ENCODE results near the gene MTMR2.

Gene MTMR2

DNA sequence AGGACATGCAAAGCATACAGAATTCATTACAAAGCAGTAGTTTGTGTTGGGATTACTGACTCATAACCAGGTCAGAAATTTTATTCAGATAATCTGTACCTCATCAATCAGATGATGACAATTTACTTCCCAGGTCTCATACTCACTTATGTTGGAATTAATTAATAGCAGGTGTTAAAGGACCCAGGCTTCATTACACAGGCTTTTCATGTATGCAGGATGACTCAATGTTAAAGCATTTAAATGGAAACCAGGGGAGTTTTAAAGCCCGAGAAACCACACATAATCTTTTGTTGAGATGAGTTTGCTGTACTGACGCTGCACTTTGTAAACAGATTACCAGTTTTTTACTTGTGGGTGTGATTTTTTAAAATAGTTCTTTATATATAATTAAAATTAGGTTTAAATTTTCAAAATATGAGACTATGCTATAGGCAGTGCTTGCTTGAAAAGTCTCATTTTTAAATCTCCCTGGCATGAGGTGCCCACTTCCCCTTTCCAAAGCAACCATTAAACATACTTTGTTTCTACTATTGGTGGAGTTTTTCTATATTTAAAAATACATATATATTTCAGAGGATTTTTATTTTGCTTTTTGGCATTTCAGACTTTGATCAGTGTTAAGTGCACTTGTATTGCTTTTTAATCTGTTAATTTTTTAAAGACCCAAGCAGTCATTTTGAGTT lies 92.6 kb downstream of the MTMR2 start:
- no peak overlapping the region for H3K27ac ChIP-seq

DNA sequence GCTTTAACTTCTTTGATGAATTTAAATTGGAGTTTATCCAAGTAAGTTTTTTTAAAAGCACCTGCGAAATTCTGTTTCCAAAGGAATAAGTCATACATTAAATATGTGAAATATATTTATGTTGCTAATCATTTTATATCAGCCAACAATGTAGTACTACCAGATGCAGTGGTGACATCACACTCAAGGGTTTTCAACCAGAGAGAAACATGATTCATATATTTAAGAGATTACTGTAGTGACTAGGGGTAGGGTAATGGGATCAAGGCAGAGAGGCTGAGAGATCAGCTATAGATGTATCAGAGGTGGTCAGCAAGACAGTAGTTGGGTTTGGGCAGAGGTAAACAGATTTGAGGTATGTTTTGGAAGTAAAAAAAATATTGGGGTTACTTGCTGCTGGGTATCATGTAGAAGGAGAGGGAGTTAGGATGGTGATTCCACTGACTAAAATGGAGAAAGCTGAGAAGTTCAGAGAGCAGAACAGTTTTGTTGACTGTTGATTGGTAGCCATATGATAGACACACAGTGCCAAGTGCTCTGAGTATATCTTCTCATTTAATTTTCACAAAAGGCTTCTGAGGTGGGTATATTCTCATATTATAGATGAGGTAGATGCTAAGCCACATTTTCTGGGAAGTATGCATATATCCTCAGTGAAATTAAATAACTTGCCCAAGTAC lies 94.2 kb downstream of the MTMR2 start:
- Histone ChIP-seq H3K27me3 (ENCODE audit: control insufficient read depth, insufficient read depth, low read length) (no peaks in the 10 kb centered on the region), H3K36me3 (ENCODE audit: control insufficient read depth, insufficient read depth, low read length) (no peaks in the 10 kb centered on the region), H3K9me3 (ENCODE audit: control insufficient read depth, low read length) (no peaks in the 10 kb centered on the region), H2AFZ (no peak overlapping the region), H3K4me2 (ENCODE audit: low read length) (no peak overlapping the region), H3K79me2 (no peaks in the 10 kb centered on the region), H3K4me1 (no peaks in the 10 kb centered on the region), H3K4me3 (ENCODE audit: low read depth, low read length) (no peak overlapping the region), H3K9ac (no peak overlapping the region), H3K27ac (no peak overlapping the region)
- TF ChIP-seq, protein P1, sequence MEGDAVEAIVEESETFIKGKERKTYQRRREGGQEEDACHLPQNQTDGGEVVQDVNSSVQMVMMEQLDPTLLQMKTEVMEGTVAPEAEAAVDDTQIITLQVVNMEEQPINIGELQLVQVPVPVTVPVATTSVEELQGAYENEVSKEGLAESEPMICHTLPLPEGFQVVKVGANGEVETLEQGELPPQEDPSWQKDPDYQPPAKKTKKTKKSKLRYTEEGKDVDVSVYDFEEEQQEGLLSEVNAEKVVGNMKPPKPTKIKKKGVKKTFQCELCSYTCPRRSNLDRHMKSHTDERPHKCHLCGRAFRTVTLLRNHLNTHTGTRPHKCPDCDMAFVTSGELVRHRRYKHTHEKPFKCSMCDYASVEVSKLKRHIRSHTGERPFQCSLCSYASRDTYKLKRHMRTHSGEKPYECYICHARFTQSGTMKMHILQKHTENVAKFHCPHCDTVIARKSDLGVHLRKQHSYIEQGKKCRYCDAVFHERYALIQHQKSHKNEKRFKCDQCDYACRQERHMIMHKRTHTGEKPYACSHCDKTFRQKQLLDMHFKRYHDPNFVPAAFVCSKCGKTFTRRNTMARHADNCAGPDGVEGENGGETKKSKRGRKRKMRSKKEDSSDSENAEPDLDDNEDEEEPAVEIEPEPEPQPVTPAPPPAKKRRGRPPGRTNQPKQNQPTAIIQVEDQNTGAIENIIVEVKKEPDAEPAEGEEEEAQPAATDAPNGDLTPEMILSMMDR (IDR thresholded peaks at IDR 0.05): no peak

More for the DNA sequence above, 92.6 kb downstream of the MTMR2 start:
- no peak overlapping the region for H3K4me2 ChIP-seq (ENCODE audit: low read length)
- TF ChIP-seq, protein P1 (IDR thresholded peaks at IDR 0.05): no peak
- H3K9ac ChIP-seq: no peak overlapping the region
- no peaks in the 10 kb centered on the region for H3K4me1 ChIP-seq
- H3K9me3 ChIP-seq (ENCODE audit: control insufficient read depth, low read length): no peaks in the 10 kb centered on the region
- no peaks in the 10 kb centered on the region for H3K27me3 ChIP-seq (ENCODE audit: control insufficient read depth, insufficient read depth, low read length)
- H3K79me2 ChIP-seq: no peaks in the 10 kb centered on the region
- H2AFZ ChIP-seq: no peak overlapping the region
- no peak overlapping the region for H3K4me3 ChIP-seq (ENCODE audit: low read depth, low read length)
- no peaks in the 10 kb centered on the region for H3K36me3 ChIP-seq (ENCODE audit: control insufficient read depth, insufficient read depth, low read length)

DNA sequence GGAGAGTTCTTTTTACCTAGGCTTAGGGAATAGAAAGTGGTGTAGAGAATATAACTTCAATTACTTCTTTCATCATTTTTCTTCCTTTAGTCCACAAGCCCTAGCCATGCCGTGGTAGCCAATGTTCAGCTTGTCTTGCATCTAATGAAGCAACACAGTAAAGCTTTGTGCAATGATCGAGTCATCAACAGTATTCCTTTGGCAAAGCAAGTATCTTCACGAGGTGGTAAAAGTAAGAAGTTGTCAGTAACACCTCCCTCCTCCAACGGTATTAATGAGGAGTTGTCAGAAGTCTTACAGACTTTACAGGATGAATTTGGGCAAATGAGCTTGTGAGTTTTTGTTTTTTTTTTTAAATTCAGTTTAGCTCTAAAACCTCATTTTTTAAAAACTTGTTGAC lies 96.2 kb downstream of the MTMR2 start:
- no peak overlapping the region for H3K27ac ChIP-seq
- no peaks in the 10 kb centered on the region for H3K9me3 ChIP-seq (ENCODE audit: control insufficient read depth, low read length)
- no peak overlapping the region for H3K9ac ChIP-seq

DNA sequence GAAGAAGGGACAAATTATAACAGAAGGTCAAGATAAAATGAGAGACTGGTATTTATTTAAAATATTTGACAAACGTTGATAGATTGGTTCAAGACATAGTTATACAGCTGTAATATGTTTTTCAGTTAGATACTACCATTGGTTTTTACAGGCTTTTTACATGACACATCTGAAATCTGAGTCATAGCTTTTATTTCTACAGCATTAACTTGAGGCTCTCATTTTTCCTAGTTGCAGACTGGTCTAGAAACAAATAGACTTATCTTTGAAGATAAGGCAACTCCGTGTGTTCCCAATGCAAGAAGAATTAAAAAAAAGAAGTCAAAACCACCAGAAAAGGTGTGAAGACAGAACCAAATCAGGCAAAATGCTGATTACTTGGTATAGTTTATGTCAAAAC lies 102.3 kb downstream of the MTMR2 start:
- H3K4me2 ChIP-seq (ENCODE audit: low read length): no peak overlapping the region
- no peaks in the 10 kb centered on the region for H3K36me3 ChIP-seq (ENCODE audit: control insufficient read depth, insufficient read depth, low read length)
- H3K4me3 ChIP-seq (ENCODE audit: low read depth, low read length): no peak overlapping the region
- no peak overlapping the region for H3K9ac ChIP-seq
- no peaks in the 10 kb centered on the region for H3K79me2 ChIP-seq
- no peaks in the 10 kb centered on the region for H3K9me3 ChIP-seq (ENCODE audit: control insufficient read depth, low read length)
- H3K4me1 ChIP-seq: no peaks in the 10 kb centered on the region
- TF ChIP-seq, protein P1 (IDR thresholded peaks at IDR 0.05): no peak
- H3K27ac ChIP-seq: no peak overlapping the region
- no peak overlapping the region for H2AFZ ChIP-seq
- no peaks in the 10 kb centered on the region for H3K27me3 ChIP-seq (ENCODE audit: control insufficient read depth, insufficient read depth, low read length)

More for the DNA sequence above, 96.2 kb downstream of the MTMR2 start:
- Histone ChIP-seq H3K4me2 (ENCODE audit: low read length) (no peak overlapping the region), H3K4me3 (ENCODE audit: low read depth, low read length) (no peak overlapping the region), H2AFZ (no peak overlapping the region), H3K4me1 (no peaks in the 10 kb centered on the region), H3K79me2 (no peaks in the 10 kb centered on the region), H3K36me3 (ENCODE audit: control insufficient read depth, insufficient read depth, low read length) (no peaks in the 10 kb centered on the region), H3K27me3 (ENCODE audit: control insufficient read depth, insufficient read depth, low read length) (no peaks in the 10 kb centered on the region)
- TF ChIP-seq, protein P1 (IDR thresholded peaks at IDR 0.05): no peak

Data from parathyroid adenoma (tissue), 2 donors.